IPS-18a (cell line): Measurements from ENCODE around the gene TMTC4.
"Not testable (repeated sequence)": the region's sequence is repeated elsewhere in the genome, so short reads cannot be mapped to it uniquely, and the experiment has no call there.

Experiments
- H3K27ac ChIP-seq: one replicate; pipeline ENCODE4 v1.5.1; 2013; ENCODE audit warnings: low read length
- H3K27me3 ChIP-seq: one replicate; pipeline ENCODE4 v1.6.1; 2013; ENCODE audit warnings: mild to moderate bottlenecking, low read length; ENCODE audit not compliant: control insufficient read depth, insufficient read depth
- H3K36me3 ChIP-seq: one replicate; pipeline ENCODE4 v1.6.1; 2013; ENCODE audit warnings: low read depth, low read length; ENCODE audit not compliant: control insufficient read depth
- H3K4me1 ChIP-seq: one replicate; pipeline ENCODE4 v1.6.1; 2013; ENCODE audit warnings: low read depth, low read length; ENCODE audit not compliant: control insufficient read depth
- H3K4me3 ChIP-seq: one replicate; pipeline ENCODE4 v1.5.1; 2013; ENCODE audit warnings: low read length
- H3K9ac ChIP-seq: one replicate; pipeline ENCODE4 v1.6.1; 2013; ENCODE audit warnings: mild to moderate bottlenecking, low read length, moderate library complexity
- H3K9me3 ChIP-seq: one replicate; pipeline ENCODE4 v1.6.1; 2013; ENCODE audit warnings: low read depth, low read length; ENCODE audit not compliant: control insufficient read depth

Gene TMTC4

GRCh38 chr13:100619940-100620339, 54.7 kb downstream of the TMTC4 start:
- peaks cover 14% of the 10 kb centered on the region for H3K9me3 ChIP-seq
- peaks cover 19% of the 10 kb centered on the region for H3K36me3 ChIP-seq
- H3K9ac ChIP-seq: no peak overlapping the region

GRCh38 chr13:100618897-100619296, 55.7 kb downstream of the TMTC4 start:
- H3K9me3 ChIP-seq: peaks cover 14% of the 10 kb centered on the region
- not testable (repeated sequence) for H3K27me3 ChIP-seq, H3K4me3 ChIP-seq, H3K9ac ChIP-seq, H3K4me1 ChIP-seq, H3K27ac ChIP-seq
- H3K36me3 ChIP-seq: peaks cover 13% of the 10 kb centered on the region

More at GRCh38 chr13:100619940-100620339, 54.7 kb downstream of the TMTC4 start:
- Histone ChIP-seq H3K4me1 (no peaks in the 10 kb centered on the region), H3K27ac (no peak overlapping the region), H3K4me3 (no peak overlapping the region), H3K27me3 (no peaks in the 10 kb centered on the region)

- Histone ChIP-seq H3K27me3 (no peaks in the 10 kb centered on the region), H3K4me1 (no peaks in the 10 kb centered on the region), H3K9me3 (peaks cover 7% of the 10 kb centered on the region), H3K9ac (no peak overlapping the region), H3K36me3 (peaks cover 10% of the 10 kb centered on the region), H3K27ac (no peak overlapping the region), H3K4me3 (no peak overlapping the region)
These were observed 61.6 kb downstream of the TMTC4 start for GRCh38 chr13:100613031-100613430.

GRCh38 chr13:100611678-100612492, 62.7 kb downstream of the TMTC4 start:
- Histone ChIP-seq H3K36me3 (peaks cover 10% of the 10 kb centered on the region), H3K4me3 (no peak overlapping the region), H3K9me3 (no peaks in the 10 kb centered on the region), H3K27ac (no peak overlapping the region), H3K4me1 (no peaks in the 10 kb centered on the region), H3K9ac (no peak overlapping the region), H3K27me3 (no peaks in the 10 kb centered on the region)

GRCh38 chr13:100610391-100611347, 63.9 kb downstream of the TMTC4 start:
- H3K4me3 ChIP-seq: no peak overlapping the region
- no peak overlapping the region for H3K27ac ChIP-seq
- no peak overlapping the region for H3K9ac ChIP-seq

GRCh38 chr13:100608906-100609305, 65.7 kb downstream of the TMTC4 start:
- no peak overlapping the region for H3K27ac ChIP-seq
- H3K4me3 ChIP-seq: no peak overlapping the region
- no peak overlapping the region for H3K9ac ChIP-seq
- H3K4me1 ChIP-seq: no peaks in the 10 kb centered on the region
- peaks cover 12% of the 10 kb centered on the region for H3K36me3 ChIP-seq
- H3K27me3 ChIP-seq: no peaks in the 10 kb centered on the region
- no peaks in the 10 kb centered on the region for H3K9me3 ChIP-seq

More at GRCh38 chr13:100610391-100611347, 63.9 kb downstream of the TMTC4 start:
- Histone ChIP-seq H3K27me3 (no peaks in the 10 kb centered on the region), H3K4me1 (no peaks in the 10 kb centered on the region), H3K9me3 (no peaks in the 10 kb centered on the region), H3K36me3 (peaks cover 10% of the 10 kb centered on the region)

- H3K27me3 ChIP-seq: no peaks in the 10 kb centered on the region
- H3K4me1 ChIP-seq: no peaks in the 10 kb centered on the region
- no peak overlapping the region for H3K4me3 ChIP-seq
- H3K9ac ChIP-seq: no peak overlapping the region
- no peak overlapping the region for H3K27ac ChIP-seq
- H3K36me3 ChIP-seq: peaks cover 13% of the 10 kb centered on the region
- no peaks in the 10 kb centered on the region for H3K9me3 ChIP-seq
These were observed 66.1 kb downstream of the TMTC4 start for GRCh38 chr13:100608489-100608888.

GRCh38 chr13:100604918-100605710, 69.5 kb downstream of the TMTC4 start:
- H3K27me3 ChIP-seq: no peaks in the 10 kb centered on the region
- H3K36me3 ChIP-seq: peaks cover 6% of the 10 kb centered on the region
- no peak overlapping the region for H3K27ac ChIP-seq
- H3K9ac ChIP-seq: no peak overlapping the region
- H3K4me1 ChIP-seq: no peaks in the 10 kb centered on the region
- H3K4me3 ChIP-seq: no peak overlapping the region
- no peaks in the 10 kb centered on the region for H3K9me3 ChIP-seq

- peaks cover 3% of the 10 kb centered on the region for H3K36me3 ChIP-seq
- H3K27ac ChIP-seq: no peak overlapping the region
- H3K4me1 ChIP-seq: no peaks in the 10 kb centered on the region
- H3K9me3 ChIP-seq: no peaks in the 10 kb centered on the region
- H3K9ac ChIP-seq: no peak overlapping the region
- H3K27me3 ChIP-seq: no peaks in the 10 kb centered on the region
- no peak overlapping the region for H3K4me3 ChIP-seq
These were observed 72.0 kb downstream of the TMTC4 start for GRCh38 chr13:100602493-100603111.

- H3K9me3 ChIP-seq: no peaks in the 10 kb centered on the region
- no peaks in the 10 kb centered on the region for H3K27me3 ChIP-seq
- no peak overlapping the region for H3K4me3 ChIP-seq
- no peak overlapping the region for H3K9ac ChIP-seq
- no peak overlapping the region for H3K27ac ChIP-seq
- no peaks in the 10 kb centered on the region for H3K4me1 ChIP-seq
- H3K36me3 ChIP-seq: peaks cover 3% of the 10 kb centered on the region
These were observed 72.9 kb downstream of the TMTC4 start for GRCh38 chr13:100601716-100602115.
